ENCODE data around the gene ENTHD1. TPM values are rescaled to one million over a fixed set of nuclear protein-coding genes. Genes with fewer than 3 reads are reported as not detected.
A peak's percentile ranks its signal among the peaks of the same experiment; 100 is the strongest.

Gene ENTHD1
- total and polyA plus RNA-seq, 9 of the 15 experiments (the other 6 are each of a cell fraction or from before 2014, with no cell fraction given), result 0.13 to 0.98 (median 0.35) TPM

DNA sequence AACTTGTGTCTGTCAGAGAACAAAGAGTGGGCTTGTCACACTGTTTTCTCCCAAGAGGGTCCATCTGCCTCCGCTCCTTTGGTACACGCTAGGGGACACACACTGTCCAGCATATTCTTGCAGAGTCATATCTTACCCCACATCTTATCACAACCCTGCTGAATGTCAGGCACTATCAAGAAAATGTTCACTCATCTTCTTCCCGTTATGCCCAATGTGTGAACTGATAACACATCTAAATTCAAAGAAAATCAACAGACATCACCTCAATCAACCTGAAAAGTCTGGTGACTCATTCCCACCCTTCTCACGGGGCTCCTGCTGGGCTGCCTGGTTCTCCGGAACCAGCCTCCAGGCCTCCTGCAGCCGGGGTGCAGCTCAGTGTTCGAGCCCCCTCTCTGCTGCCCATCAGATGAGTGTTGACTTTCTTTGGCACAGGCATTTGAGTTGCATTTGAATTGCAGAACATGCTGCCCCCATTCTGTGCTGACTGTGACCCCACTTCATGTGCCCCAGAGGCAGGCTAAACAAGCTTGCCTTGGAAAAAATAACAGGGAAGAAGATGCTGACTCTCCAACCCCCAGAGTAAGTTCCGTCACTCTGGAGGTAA lies 26.7 kb upstream of the ENTHD1 start:
- POLR2A ChIA-PET, result interaction anchor here (1.1 kb wide), 2 partner anchors 8 to 102 kb away, joined by 3 read pairs; no protein-coding TSS in a partner anchor
- peaks cover 27 to 55% of the 10 kb centered on the region in 2 experiments for H3K4me1 ChIP-seq (replicated peaks in 1 of 2; ENCODE audit: control insufficient read depth in 2 of 2, insufficient read depth in 2 of 2, low read length in 2 of 2)
- peak overlapping the region; percentile 69 for H2AFZ ChIP-seq (ENCODE audit: low read depth, low read length)
- peak overlapping the region; percentile 73 for H3K27ac ChIP-seq (ENCODE audit: extremely low read depth, low read depth, low read length)
- FAIRE-seq (peak; percentile 89), DNase-seq (ENCODE audit: extremely low read depth in 1 of 4, low spot score in 3 of 4) (peak; percentile 65 to 82 (median 76)), ATAC-seq (peak; percentile 77)
- H3K27me3 ChIP-seq (ENCODE audit: control insufficient read depth in 2 of 2, insufficient read depth in 2 of 2, low read length in 2 of 2), result no peaks in the 10 kb centered on the region
- H3K36me3 ChIP-seq (ENCODE audit: control insufficient read depth, insufficient read depth, low read length), result no peaks in the 10 kb centered on the region
- no peak overlapping the region for H3K4me3 ChIP-seq
- CTCF ChIA-PET (ENCODE audit: low intra/inter-chr PET ratio), result no interaction called here
- BruUV-seq (replicated peaks), result no TSS peak
- in situ Hi-C loops (cut with MboI) (no loop called here), intact Hi-C loops (cut with micrococcal nuclease) (loop anchor here (10.0 kb wide), 1 partner anchor 65 kb away; no protein-coding TSS in a partner anchor)
- WGBS (ENCODE audit: insufficient coverage, low coverage, missing lambda C conversion rate), result 4% methylated on average over 8 of the region's 8 CpGs
- peak overlapping the region; percentile 44 for H3K4me2 ChIP-seq (ENCODE audit: insufficient read depth, low read length)
- H3K9ac ChIP-seq (ENCODE audit: insufficient read depth in 1 of 2, low read depth in 2 of 2, low read length in 2 of 2), result peak overlapping the region; percentile 35 to 54; a peak in 2 of 4 replicates
- no peaks in the 10 kb centered on the region; the same call in 1 of the 2 replicates for H3K9me3 ChIP-seq (replicated peaks; ENCODE audit: control insufficient read depth, insufficient read depth, low read depth, low read length)
- no peaks in the 10 kb centered on the region for H3K9me1 ChIP-seq (ENCODE audit: control insufficient read depth, insufficient read depth, low read length)
- H4K20me1 ChIP-seq (replicated peaks; ENCODE audit: control insufficient read depth, insufficient read depth, low read length), result no peaks in the 10 kb centered on the region
- H3K79me2 ChIP-seq (ENCODE audit: control insufficient read depth, insufficient read depth, low read length), result peaks cover 31% of the 10 kb centered on the region; the same call in 2 of the 3 replicates
- TF ChIP-seq ESRRB (CRISPR knock-in tag; IDR thresholded peaks at IDR 0.05; ENCODE audit: borderline replicate concordance) (no peak), PTTG1 (tag; IDR thresholded peaks at IDR 0.05; ENCODE audit: low read depth) (no peak), HOMEZ (CRISPR knock-in tag; IDR thresholded peaks at IDR 0.05) (no peak), SRSF1 (IDR thresholded peaks at IDR 0.05; ENCODE audit: low read depth, low read length) (no peak), ZNF133 (CRISPR knock-in tag; IDR thresholded peaks at IDR 0.05) (no peak), ZNF518B (CRISPR knock-in tag; IDR thresholded peaks at IDR 0.05) (no peak), FUS (optimal IDR thresholded peaks at IDR 0.05; ENCODE audit: low read depth, low read length) (no peak), ZNF408 (CRISPR knock-in tag; IDR thresholded peaks at IDR 0.05; ENCODE audit: low read depth) (no peak), CXXC5 (CRISPR knock-in tag; IDR thresholded peaks at IDR 0.05) (peak; percentile 70)
- TF ChIP-seq, protein P1, sequence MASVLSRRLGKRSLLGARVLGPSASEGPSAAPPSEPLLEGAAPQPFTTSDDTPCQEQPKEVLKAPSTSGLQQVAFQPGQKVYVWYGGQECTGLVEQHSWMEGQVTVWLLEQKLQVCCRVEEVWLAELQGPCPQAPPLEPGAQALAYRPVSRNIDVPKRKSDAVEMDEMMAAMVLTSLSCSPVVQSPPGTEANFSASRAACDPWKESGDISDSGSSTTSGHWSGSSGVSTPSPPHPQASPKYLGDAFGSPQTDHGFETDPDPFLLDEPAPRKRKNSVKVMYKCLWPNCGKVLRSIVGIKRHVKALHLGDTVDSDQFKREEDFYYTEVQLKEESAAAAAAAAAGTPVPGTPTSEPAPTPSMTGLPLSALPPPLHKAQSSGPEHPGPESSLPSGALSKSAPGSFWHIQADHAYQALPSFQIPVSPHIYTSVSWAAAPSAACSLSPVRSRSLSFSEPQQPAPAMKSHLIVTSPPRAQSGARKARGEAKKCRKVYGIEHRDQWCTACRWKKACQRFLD (CRISPR knock-in tag; IDR thresholded peaks at IDR 0.05), result no peak
- TF ChIP-seq, protein P2, sequence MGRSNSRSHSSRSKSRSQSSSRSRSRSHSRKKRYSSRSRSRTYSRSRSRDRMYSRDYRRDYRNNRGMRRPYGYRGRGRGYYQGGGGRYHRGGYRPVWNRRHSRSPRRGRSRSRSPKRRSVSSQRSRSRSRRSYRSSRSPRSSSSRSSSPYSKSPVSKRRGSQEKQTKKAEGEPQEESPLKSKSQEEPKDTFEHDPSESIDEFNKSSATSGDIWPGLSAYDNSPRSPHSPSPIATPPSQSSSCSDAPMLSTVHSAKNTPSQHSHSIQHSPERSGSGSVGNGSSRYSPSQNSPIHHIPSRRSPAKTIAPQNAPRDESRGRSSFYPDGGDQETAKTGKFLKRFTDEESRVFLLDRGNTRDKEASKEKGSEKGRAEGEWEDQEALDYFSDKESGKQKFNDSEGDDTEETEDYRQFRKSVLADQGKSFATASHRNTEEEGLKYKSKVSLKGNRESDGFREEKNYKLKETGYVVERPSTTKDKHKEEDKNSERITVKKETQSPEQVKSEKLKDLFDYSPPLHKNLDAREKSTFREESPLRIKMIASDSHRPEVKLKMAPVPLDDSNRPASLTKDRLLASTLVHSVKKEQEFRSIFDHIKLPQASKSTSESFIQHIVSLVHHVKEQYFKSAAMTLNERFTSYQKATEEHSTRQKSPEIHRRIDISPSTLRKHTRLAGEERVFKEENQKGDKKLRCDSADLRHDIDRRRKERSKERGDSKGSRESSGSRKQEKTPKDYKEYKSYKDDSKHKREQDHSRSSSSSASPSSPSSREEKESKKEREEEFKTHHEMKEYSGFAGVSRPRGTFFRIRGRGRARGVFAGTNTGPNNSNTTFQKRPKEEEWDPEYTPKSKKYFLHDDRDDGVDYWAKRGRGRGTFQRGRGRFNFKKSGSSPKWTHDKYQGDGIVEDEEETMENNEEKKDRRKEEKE (IDR thresholded peaks at IDR 0.05; ENCODE audit: borderline replicate concordance in 1 of 2, control insufficient read depth in 1 of 2, low read depth in 2 of 2, low read length in 1 of 2), result no peak

Measured in K562 (cell line).